Esophagus squamous epithelium (tissue), 4 donors: ENCODE results near the gene HNF4A.

Experiments
- CTCF ChIP-seq, 6 experiments: fragments of 450-650 bp in 4 of 6; fragments of 200-600 bp in 2 of 6; sonication (generic) in 2 of 6; IDR thresholded peaks; one replicate each; pipeline ENCODE4 v1.5.1; 2016 to 2019; ENCODE audit warnings: antibody characterized with exemption in 6 of 6, mild to moderate bottlenecking in 4 of 6, moderate library complexity in 4 of 6
- POLR2A ChIP-seq, 4 donors: fragments of 450-650 bp; IDR thresholded peaks; one replicate each; pipeline ENCODE4 v1.6.1; 2017; ENCODE audit warnings: antibody characterized with exemption in 4 of 4, mild to moderate bottlenecking in 4 of 4, moderate library complexity in 3 of 4

- TF ChIP-seq POLR2A (IDR thresholded peaks at IDR 0.05) (no peak), CTCF (IDR thresholded peaks at IDR 0.05) (no peak)
Observed at GRCh38 chr20:44465001-44465560, 109.6 kb downstream of the HNF4A start.
